Measurements from ENCODE around the gene HRC.

DNA sequence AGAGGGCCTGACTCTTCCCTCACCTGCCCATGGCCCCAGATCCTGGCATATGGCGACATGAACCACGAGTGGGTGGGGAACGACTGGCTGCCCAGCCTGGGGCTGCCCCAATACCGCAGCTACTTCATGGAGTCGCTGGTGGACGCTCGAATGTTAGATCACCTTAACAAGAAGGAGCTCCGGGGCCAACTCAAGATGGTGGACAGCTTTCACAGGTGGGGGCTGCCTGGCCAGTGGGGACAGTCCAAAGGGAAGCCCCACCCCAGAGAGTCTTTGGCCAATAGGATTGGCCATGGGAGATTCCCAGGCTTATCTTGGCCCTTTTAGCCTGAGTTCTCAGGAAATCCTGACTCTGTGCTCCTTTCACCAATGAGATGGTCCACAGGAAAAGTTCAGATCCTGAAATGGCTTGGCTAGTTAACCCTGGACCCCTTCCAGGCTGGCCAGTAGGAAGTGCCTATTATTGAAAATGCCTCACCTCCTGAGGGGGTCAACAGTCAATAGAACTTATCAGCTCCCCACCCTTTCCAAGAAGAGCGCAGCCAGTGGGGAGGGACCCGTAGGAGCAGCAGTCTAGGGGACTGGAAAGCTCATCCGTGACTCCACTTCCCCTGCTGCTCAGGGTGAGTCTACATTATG, 7.0 kb downstream of the HRC start:
- TF ChIP-seq, protein P1, sequence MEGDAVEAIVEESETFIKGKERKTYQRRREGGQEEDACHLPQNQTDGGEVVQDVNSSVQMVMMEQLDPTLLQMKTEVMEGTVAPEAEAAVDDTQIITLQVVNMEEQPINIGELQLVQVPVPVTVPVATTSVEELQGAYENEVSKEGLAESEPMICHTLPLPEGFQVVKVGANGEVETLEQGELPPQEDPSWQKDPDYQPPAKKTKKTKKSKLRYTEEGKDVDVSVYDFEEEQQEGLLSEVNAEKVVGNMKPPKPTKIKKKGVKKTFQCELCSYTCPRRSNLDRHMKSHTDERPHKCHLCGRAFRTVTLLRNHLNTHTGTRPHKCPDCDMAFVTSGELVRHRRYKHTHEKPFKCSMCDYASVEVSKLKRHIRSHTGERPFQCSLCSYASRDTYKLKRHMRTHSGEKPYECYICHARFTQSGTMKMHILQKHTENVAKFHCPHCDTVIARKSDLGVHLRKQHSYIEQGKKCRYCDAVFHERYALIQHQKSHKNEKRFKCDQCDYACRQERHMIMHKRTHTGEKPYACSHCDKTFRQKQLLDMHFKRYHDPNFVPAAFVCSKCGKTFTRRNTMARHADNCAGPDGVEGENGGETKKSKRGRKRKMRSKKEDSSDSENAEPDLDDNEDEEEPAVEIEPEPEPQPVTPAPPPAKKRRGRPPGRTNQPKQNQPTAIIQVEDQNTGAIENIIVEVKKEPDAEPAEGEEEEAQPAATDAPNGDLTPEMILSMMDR (IDR thresholded peaks at IDR 0.05; ENCODE audit: low read depth, low read length), result no peak
- TF ChIP-seq EZH2phosphoT487 (IDR thresholded peaks at IDR 0.05; ENCODE audit: low read depth), result no peak

Measured in OCI-LY3 (cell line).